GM04503 (cell line): ENCODE results near the gene ELMO2.

ENCODE experiments used
- DNase-seq: peaks from one replicate; pipeline ENCODE4 v3.0.0-alpha.2; 2012; ENCODE audit warnings: low read depth

ELMO2 gene

GRCh38 chr20:46367967-46368901 lies 38.2 kb downstream of the ELMO2 start:
- DNase-seq, result no peak

- no peak for DNase-seq
Measured at GRCh38 chr20:46367234-46367633, 39.2 kb downstream of the ELMO2 start.

GRCh38 chr20:46366826-46367225 lies 39.6 kb downstream of the ELMO2 start:
- no peak for DNase-seq

- DNase-seq, result no peak
Measured at GRCh38 chr20:46365487-46366220, 40.8 kb downstream of the ELMO2 start.

GRCh38 chr20:46364670-46365486 lies 41.5 kb downstream of the ELMO2 start:
- DNase-seq, result no peak

- DNase-seq, result peak; percentile 63
Measured at GRCh38 chr20:46363874-46364669, 42.3 kb downstream of the ELMO2 start.

- DNase-seq, result no peak
Measured at GRCh38 chr20:46362921-46363867, 43.2 kb downstream of the ELMO2 start.

GRCh38 chr20:46361811-46362210 lies 44.6 kb downstream of the ELMO2 start:
- no peak for DNase-seq

- DNase-seq, result no peak
Measured at GRCh38 chr20:46361381-46361780, 45.0 kb downstream of the ELMO2 start.

GRCh38 chr20:46359233-46359751 lies 47.1 kb downstream of the ELMO2 start:
- no peak for DNase-seq

GRCh38 chr20:46358346-46359058 lies 47.9 kb downstream of the ELMO2 start:
- DNase-seq, result no peak

- DNase-seq, result no peak
Measured at GRCh38 chr20:46357030-46357514, 49.3 kb downstream of the ELMO2 start.

GRCh38 chr20:46356195-46357029 lies 50.0 kb downstream of the ELMO2 start:
- DNase-seq, result no peak

GRCh38 chr20:46355778-46356177 lies 50.6 kb downstream of the ELMO2 start:
- DNase-seq, result no peak

- DNase-seq, result no peak
Measured at GRCh38 chr20:46354920-46355654, 51.3 kb downstream of the ELMO2 start.

- no peak for DNase-seq
Measured at GRCh38 chr20:46354207-46354555, 52.2 kb downstream of the ELMO2 start.

GRCh38 chr20:46353500-46354206 lies 52.8 kb downstream of the ELMO2 start:
- DNase-seq, result no peak
